NCI-H82 treated with DMSO at 0.1 percent for 48 hours (cell line): ENCODE data around the gene EHBP1.
"Not testable (repeated sequence)": the region's sequence is repeated elsewhere in the genome, so short reads cannot be mapped to it uniquely, and the experiment has no call there.

Experiments
- DNase-seq: peaks from one replicate; lab custom pipeline; 2025; ENCODE audit not compliant: unreplicated experiment; lab: John Stamatoyannopoulos, UW

Gene EHBP1

GRCh38 chr2:62704654-62705006 lies 883 bp upstream of the EHBP1 start:
- DNase-seq: no peak

DNA sequence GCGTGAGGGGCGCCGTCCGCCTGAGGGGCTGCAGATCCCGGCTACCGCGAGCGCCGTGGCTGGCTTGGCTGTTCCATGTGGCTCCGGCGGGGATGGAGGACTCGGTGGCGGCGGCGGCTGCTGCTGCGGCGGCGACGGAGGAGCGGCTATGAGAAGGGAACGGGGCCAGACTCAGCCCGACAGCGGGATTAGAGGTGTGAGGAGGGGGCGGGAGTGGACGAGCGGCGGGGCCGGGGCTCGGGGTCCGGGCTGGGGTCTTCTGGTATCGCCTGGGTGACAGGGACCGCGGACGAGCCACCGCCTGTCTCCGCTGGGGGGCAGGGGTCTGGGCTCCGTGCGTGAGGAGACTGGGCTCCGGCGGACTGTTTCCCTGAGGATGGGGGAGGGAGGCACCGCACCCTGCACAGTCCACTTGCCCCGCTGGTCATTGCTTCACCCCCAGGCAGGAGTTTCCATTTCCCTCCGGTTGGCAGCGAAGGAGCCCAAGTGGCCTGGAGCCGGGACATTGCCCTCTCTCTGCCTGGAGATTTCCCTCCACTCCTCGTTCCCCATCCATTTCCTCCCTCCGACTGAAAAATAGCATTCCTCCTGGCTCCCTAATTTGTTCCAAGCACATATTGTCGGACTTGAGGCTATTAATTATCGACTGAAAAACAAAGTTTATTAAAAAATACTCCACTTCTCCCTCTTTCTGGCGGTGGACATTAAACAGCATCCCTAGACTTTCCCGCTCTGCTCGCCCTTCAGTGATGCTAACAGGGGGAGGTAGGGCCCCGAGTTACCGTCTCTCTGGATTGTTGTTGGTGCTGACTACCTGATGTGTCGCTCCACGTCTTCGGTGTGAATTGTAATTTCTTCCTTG lies 577 bp downstream of the EHBP1 start:
- no peak for DNase-seq

- DNase-seq: no peak
Measured at GRCh38 chr2:62706721-62707521, 1.4 kb downstream of the EHBP1 start.

DNA sequence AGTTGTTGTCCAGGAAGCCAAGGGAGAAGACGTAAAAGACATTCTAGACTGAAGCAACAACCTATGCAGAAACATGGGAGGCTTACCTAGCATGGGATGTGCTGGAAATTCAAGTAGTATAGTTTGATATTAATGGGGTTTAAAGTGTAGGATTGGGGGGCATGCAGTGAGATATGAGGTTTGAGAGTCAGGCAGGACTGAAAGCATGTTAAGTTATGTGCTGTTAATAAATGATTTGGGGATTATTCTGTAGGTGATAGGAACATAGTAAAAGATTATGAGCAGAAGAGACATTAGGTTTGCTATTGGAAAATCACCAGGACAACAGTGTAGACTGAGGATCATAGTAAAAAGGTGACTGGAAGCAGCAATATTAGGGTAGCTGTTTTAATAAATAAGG lies 3.2 kb downstream of the EHBP1 start:
- DNase-seq: no peak

DNA sequence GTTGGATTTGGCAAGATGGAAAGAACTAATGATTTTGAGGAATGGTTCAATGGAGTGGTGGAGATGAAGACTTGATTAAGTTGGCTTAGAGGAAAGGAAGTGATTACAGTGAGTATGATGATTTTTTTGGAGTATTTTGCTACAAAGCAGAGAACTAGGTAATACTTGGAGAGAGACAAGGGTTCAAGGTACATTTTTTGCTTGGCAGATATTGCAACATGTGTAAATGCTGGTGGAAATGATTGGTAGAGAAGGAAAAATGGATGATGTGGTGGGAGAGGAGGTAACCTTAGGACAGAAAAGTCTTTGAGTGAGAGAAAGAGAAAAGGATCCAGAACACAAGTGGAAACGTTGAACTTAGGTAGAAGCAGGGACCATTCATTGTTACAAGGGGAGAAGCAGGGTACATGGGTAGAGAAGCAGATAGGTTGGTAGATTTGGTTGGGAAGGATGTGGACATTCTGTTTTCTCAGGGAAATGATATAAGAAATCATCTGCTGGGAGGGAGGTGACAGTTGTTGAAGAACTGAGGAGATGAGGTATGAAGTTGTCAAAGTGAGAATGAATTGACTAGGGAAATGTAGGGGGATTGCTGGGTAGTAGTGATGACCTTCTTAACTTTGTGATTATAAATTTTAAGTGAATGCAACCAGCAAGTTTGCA lies 6.5 kb downstream of the EHBP1 start:
- DNase-seq: no peak

DNA sequence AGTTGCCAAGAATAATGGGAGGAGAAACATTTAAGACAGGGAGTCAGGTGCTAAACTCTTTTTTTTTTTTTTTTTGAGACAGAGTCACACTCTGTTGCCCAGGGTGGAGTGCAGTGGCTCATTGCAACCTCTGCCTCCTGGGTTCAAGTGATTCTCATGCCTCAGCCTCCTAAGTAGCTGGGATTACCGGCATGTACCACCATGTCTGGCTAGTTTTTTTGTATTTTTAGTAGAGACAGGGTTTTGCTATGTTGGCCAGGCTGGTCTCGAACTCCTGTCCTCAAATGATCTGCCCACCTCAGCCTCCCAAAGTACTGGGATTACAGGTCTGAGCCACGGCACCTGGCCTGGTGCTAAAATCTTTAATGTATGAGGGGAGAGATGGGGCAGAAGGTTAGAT lies 7.7 kb downstream of the EHBP1 start:
- not testable (repeated sequence) for DNase-seq

DNA sequence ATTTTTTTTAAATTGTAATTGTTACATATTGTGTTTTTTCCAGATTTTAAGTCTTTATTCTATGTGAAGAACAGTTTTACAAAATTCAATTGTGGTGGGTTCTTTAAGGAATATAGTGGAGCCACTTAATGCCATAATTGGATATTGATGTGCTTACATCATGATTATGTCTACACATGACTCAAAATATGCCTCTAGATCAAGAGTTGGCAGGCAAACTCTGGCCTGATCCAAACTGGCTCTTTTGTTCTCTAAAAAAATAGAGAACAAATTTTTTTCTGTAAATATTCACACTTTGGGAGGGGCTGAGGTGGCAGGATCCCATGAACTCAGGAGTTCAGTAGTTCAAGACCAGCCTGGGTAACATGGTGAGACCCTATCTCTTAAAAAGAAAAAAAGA lies 8.3 kb downstream of the EHBP1 start:
- no peak for DNase-seq

DNA sequence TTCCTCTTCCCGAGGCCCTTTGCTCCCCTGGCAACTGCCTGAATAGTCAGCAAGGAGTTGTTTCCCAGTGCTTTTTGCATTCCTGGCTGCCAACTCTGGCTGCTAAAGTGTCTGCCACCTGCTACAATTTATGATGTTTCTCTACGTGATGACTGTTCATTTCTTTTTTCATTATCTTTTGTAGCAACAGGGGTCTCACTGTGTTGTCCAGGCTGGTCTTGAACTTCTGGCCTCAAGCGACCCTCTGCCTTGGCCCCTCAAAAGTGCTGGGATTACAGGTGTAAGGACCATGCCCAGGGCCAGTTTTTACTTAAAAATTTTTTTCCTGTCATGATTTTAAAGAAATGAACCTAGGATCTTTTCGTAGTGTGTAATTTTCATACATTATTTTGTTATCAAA lies 11.3 kb downstream of the EHBP1 start:
- no peak for DNase-seq

GRCh38 chr2:62717503-62718081 lies 12.1 kb downstream of the EHBP1 start:
- DNase-seq: no peak

GRCh38 chr2:62718225-62718822 lies 12.8 kb downstream of the EHBP1 start:
- DNase-seq: no peak

- no peak for DNase-seq
Measured at GRCh38 chr2:62719757-62720156, 14.2 kb downstream of the EHBP1 start.

- no peak for DNase-seq
Measured at GRCh38 chr2:62722679-62723078, 17.2 kb downstream of the EHBP1 start.

DNA sequence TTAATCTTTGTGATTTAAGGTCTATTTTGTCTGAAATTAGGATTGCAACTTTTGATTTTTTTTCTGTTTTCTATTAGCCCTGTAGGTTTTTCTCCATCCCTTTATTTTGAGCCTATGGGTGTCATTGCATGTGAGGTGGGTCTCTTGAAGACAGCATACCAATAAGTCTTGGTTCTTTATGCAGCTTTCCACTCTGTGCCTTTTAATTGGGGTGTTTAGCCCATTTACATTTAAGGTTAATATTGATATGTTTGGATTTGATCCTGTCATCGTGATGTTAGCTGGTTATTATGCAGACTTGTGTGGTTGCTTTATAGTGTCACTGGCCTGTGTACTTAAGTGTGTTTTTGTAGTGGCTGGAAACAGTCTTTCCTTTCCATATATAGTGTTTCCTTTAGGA lies 17.7 kb downstream of the EHBP1 start:
- no peak for DNase-seq

- DNase-seq: no peak
Measured at GRCh38 chr2:62724106-62724505, 18.6 kb downstream of the EHBP1 start.

- DNase-seq: no peak
Measured at GRCh38 chr2:62724886-62725711, 19.6 kb downstream of the EHBP1 start.

DNA sequence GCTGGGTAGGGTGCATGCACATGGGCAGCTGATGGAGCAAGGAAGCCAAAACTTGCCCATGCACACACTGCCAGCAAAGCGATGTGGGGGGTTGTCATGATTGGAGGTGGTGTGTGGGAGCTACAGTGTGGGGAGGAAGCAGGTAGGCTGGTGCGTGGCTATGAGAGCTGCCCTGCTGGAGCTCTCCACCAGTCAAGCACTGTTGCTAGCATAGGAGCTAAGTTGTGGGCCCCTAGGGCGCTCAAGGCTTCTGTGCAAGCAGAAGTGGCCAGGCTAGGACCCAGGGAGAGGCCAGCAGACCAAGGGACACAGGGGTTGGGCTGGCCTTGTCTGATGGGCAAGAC lies 20.2 kb downstream of the EHBP1 start:
- DNase-seq: no peak

- DNase-seq: no peak
Measured at GRCh38 chr2:62727259-62727867, 21.9 kb downstream of the EHBP1 start.

DNA sequence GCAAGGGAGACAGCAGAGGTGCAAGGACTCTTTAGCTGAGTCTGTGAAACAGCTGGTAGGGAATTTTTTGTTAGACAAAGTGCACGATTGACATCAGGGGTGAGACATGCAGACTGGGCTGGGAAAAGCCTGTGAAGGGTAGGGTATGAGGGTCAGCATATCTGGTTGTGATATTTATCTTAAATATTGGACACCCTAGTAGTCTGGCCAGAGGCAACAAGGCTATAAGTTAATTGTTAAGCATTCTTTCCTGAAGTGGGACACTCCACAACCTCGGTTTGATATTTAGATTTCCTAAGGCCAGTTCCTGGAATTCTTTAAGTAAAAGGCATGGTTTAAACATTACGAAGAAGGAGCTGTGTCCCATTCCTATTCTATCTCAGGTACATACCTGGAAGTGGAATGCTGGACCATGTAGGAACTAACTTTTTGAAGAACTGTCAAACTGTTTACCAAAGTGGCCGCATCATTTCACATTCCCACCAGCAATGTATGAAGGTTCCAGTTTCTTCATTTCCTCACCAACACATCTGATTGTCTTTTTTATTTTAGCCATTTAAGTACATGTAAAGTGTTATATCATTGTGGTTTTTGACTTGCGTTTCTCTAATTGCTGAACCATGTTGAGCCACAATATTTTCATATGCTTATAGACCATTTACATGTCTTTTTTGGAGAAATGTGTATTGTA lies 22.5 kb downstream of the EHBP1 start:
- no peak for DNase-seq

GRCh38 chr2:62731275-62731674 lies 25.8 kb downstream of the EHBP1 start:
- DNase-seq: no peak
